COLO668 (cell line): ENCODE measurements around the gene MYO7A.

Source experiments
- DNase-seq: peaks from one replicate; lab custom pipeline; 2025; ENCODE audit not compliant: unreplicated experiment; lab: John Stamatoyannopoulos, UW

Gene MYO7A

DNA sequence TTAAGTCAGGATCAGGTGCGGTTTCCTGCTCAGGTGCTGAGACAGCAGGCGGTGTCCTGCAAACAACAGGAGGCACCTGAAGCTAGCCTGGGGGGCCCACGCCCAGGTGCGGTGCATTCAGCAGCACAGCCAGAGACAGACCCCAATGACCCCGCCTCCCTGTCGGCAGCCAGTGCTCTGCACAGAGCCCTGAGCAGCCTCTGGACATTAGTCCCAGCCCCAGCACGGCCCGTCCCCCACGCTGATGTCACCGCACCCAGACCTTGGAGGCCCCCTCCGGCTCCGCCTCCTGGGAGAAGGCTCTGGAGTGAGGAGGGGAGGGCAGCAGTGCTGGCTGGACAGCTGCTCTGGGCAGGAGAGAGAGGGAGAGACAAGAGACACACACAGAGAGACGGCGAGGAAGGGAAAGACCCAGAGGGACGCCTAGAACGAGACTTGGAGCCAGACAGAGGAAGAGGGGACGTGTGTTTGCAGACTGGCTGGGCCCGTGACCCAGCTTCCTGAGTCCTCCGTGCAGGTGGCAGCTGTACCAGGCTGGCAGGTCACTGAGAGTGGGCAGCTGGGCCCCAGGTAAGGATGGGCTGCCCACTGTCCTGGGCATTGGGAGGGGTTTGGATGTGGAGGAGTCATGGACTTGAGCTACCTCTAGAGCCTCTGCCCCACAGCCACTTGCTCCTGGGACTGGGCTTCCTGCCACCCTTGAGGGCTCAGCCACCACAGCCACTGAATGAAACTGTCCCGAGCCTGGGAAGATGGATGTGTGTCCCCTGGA is at the start of gene MYO7A:
Gene MYO7A (plus strand): TSS at position 327 of the 772 bp plus-strand sequence. CDS start 2,389 bp downstream, outside the sequence.
- peak; percentile 78 for DNase-seq

DNA sequence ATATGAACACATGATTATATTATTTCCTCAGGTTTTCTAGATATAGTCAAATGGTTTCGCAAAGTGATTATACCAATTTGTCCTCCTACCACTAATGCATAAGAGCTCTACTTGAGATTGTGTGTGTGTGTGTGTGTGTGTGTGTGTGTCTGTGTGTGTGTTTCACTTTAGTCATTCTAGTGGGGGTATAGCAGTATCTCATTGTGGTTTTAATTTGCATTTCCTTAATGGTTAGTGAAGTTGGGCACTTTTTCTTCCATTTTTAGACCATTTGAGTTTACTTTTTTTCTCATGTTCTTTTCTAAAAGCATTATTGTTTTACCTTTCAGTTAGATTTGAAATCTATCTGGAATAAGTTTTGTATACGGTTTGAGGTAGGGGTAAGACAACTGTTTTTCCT is 48.4 kb upstream of the MYO7A start:
- DNase-seq: no peak

DNA sequence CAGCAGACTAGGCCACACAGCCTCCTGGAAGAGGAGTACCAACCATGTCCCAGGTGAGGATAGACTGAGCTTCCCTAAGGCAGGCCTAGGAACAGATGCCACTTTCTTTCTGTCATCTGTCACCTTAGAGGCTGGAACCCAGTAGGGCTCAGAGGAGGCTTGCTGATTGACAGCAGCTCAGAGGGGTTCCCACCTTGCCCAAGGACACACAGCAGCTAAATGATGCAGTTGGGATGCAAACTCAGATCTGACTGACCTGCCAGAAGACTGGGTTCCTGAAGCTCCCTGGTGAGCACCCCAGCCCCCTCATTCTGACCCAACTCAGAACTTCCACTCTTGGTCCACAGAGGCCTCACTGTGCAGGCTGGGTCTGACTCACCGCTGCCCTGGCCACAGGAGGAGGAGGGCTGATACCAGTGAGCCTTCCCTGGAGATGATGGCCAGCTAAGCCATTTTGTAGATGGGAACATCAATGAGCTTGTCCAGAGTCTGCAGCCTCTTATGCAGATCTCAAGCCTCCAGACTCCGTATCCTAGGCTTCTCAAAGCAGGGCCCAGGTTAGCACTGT is 47.3 kb upstream of the MYO7A start:
- no peak for DNase-seq

DNA sequence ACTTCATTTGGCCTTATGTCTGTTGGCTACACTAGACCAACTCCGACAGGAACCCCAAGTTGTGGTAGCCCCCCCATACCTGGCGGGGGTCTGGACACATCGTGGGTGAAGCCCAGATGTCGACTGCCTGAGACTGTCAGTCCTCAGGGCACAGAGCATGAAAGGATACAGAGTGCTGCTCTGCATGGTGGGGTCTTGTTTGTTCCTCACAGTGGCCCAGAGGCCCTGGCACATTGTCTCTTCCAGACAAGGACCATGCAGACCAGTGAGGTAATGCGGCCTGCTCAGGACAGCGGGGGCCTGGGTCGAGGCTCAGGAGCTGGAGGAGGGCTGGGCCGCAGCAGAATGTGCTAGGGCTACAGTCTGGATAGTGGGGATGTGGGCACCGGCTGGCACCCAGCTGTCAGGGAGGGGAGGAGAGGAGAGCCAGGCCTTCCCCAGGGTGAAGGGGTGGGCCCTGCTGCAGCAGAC is 46.6 kb upstream of the MYO7A start:
- DNase-seq: no peak

DNA sequence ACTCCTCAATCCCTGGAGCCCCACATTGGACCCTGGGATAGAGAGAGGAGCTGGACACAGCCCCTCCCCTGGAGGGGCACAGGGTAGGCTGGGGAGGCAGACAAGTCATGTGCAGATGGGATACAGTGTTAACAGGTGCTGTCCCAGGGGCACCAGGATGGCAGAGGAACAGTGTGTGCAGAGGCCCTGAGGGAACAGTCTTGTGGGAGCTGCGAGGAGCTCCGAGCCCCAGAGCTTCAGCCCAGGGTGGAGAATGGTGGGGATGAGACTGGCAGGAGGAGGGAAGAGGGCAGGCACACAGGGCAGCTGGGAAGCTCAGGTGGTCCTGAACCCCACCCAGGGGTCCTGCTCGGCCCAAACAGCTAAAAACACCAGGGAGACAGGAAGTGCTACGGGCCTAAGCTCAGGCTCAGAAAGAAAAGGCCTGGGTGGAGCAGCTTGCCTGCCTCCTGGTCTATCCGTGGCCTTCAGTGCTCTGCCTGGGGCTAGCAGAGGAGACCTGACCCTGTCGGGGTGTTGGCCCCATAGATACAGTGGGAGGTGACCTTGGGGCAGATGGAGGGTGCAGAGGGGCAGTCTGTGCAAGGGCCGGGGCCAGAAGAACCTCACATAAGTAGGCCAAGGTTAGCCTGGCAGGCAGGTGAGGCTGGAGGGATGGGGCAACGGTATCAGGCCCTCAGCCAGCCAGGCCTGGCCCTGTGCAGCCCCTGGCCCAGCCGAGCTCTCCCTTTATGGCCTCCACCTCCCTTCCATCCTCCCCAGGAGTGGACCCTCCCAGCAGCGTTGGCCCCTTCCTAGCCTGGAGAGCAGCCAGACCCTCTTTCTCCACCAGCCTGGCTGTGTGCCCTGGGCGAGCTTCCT is 45.8 kb upstream of the MYO7A start:
- no peak for DNase-seq

DNA sequence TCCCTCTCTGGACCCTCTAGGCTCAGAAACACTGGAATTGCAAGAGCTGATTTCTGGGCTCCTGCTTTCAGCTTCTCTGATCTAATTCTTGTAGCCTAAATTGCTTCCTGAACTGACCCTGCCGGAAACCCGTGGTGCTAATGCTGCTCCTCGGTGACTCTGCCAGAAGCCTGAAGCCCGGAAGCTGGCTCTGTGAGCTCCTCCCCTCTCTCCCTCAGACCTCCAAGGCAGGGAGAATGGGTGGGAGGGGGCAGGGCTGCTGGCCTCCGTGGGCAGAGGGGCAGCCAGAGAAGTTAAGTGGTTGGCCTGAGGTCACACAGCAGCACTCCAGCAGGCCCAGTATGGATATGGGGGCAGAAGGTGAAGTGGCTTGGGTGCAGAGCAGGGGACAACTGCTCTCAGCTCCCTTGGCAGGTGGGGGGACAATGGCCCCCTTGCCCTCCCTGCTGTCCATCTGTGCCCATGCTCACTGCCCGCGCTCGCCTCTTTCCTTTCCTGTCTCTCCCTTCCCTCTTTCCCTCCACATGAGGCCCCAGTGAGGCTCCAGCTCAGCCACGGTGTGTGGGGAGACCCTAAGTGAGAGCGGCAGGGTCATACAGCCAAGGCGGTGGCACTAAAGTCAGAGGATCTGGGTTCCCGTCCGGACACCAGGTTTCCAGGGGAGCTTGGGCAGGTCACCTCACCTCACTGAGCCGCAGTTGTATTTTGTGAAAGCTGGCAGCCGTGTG is 45.0 kb upstream of the MYO7A start:
- DNase-seq: no peak

DNA sequence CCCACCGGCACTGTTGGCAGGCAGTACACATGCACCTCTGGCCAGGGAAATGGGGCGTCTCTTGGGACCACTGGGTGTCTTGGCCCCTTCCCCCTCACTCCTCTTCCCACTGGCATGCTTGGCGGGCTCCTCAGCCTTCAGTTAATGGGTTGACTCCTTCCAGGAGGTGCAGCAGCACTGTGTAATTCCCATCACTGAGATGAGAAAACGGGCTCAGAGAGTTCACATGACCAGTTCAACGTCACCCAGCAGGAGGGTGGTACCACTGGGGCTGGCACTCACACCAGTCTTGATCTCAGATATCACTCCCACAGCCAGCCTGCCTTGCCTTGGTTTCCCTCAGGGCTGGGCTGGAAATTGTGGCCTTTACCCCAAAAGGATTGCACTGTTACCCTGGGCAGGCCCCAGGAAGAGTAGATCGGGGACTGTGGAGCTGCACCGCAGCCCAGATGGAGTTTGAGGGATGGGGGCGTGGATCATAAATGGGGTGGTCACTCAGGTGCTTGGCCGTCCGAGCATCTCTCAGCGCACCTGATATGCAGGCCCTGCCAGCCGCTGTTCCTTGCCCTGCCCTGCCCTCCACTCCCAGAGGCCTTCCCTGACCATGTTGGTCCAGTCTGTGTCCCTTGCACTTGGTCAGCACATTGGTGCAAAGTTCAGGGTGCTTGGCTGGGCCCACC is 44.3 kb upstream of the MYO7A start:
- DNase-seq: no peak

DNA sequence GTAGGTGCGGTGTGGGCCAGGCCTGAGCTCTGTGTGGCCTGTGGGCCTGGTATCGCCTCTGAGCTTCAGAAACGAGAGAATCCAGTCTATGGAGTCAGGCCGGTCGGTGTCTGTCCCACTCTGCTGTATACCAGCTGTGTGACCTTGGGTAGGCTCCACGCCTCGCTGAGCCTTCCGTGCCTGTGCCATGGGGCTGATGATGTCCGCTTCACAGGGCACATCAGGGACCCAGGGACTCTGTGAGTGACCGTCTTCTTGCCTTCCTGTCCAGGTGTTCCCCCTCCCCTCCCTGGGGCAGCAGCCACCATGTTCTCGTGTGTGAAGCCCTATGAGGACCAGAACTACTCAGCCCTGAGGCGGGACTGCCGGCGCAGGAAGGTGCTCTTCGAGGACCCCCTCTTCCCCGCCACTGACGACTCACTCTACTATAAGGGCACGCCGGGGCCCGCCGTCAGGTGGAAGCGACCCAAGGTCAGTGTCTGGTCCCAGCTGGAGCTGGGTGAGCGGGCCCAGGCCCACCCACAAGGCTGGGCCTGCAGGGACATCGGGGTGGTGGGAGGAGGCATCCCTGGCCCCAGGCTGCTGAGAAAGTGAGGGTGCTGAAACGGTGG is 43.4 kb upstream of the MYO7A start:
- DNase-seq: no peak

DNA sequence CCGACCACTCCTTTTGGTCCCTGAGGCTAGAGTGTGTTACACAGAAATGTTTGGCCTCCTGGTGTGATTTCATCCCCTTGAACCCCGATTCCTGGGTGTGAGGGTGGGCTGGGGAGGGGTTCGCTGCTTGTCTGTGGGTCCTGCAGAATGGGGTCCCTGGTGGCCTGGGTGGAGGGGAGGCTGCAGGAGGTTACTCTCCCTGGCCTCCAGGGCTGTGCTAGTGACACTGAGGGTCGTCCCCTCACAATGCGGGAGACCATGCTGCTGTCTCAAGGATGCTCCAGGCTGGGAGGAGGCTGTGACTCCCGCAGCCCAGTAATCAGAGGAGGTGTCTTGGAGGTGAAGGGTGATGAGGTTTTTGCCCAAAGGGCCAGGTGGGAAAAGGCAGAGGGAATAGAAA is 42.4 kb upstream of the MYO7A start:
- no peak for DNase-seq

DNA sequence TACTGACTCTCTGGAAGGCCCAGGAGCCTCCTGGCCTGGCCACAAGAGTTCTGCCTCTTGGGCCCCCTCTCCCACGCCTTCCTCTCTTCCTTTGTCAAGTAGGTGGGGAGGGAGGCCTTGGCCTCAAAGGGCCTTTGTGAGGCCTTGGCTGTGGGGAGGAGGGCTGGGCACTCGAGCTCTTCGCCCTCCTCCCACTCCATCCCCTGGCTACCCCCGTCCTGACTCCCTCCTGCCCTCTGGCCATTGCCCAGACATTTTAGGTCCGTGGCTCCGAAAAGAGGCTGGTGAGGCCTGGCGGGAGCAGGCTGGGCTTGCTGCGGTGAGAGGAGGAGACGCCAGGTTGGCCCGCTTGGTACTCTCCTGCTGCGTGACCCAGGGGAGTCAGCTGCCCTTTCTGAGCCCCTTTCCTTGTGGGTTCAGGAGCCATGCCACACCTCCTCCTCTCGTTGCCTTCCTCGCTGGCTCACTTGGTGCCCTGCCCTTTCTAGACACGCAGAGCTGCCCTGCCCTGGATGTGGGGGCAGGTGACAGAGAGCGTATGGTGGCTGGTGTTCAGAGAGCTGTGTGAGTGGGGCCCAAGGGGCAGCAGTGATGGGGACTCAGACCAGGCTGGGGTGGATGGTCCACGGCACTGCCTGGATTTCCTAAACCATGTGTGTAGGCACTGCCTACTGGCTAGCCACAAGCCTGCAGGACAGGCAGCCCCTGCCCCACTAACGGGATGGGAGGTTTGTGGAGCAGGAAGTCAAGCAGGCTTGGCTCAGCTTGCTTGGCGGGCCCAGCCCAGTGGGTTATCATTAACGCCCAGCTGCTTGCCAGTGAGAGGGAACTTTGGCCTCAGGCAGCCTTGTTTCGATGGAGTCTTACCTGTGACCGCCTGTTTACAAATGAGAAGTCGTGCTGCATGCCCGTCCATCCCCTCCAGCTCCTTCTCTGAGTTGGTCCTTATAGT is 41.2 kb upstream of the MYO7A start:
- peak; percentile 4 for DNase-seq

DNA sequence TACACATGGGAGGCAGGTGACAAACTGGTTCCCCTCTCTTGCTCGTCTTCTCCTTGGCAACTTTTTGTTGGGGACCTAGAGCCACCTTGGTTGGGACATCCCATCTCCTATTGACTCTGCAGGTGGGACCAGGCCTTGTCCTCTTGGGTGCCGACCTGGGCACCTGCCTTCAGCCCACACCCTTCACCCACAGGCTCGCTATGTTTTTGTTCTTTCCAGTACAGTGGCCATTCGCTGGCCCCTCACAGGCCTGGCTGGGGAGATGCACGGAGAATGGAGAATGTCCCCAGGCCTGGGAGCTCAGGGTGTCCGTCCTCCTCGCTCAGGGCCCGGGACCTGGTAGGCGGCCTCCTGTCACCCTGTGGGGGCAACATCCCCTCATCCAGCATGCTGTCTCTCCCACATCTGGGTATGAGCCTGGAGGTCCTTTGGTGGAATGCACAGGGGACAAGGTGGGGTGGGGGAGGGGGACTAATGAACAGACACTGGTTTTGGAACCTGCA is 40.3 kb upstream of the MYO7A start:
- no peak for DNase-seq

DNA sequence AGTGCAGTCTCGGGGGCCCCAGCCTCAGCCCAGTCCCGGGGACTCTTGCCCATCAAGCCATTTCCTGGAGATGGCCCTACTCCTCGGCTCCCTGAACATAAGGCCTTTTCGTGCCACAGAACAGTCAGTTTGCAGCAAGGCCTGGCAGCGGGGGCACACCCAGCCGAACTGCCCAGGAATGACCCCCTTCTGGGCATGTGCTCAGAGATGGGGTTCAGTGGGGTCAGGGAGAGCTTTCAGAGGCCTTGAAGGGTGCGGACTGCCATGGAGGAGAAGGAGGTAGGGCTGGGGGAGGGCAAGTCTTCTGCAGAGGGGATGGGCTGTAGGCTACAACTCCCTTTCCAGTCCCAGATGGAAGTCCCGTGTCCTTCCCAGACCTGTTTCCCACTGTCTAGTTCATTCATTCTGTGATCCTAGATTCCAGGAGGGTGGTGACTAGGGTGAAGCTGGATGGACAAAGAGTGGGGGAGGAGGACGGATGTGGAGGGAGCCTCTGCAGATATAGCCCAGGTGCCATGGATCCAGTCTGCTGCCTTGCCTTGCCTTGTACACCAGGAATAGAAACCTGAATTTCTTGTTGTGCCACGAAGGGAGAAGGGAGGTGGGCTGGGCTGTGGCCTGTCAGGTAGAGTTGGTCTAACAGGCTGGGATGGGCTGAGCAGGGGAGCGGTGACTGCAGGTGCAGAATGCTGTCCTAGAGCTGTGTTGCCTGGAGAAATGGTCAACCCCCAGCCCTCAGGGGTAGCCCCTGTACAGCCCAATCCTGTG is 39.6 kb upstream of the MYO7A start:
- no peak for DNase-seq

DNA sequence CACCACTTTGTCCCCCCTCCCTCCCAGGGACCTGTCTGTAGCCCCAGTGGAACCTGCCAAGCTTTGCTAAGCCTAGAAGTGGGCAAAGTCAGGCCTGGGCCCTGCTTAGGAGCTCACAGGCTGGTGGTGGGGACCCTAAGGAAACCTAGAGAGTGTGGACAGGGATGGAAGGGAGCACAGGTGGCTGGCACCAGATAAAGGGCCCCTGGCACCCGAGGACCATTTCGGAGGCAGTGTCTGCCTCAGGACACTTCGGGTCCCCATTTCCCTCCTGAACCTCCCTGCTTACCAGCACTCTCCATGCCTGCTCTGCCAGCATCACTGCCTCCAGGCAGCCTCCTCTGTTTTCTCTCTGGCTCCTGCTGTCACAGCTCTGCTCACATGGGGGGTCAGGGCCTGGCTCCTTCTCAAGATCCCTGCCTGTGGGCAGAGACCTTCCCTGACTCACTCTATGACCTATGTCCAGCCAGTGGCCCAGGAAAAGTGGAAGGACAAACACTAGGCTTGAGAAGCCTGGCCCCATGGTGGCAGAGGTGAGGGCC is 39.0 kb upstream of the MYO7A start:
- no peak for DNase-seq

DNA sequence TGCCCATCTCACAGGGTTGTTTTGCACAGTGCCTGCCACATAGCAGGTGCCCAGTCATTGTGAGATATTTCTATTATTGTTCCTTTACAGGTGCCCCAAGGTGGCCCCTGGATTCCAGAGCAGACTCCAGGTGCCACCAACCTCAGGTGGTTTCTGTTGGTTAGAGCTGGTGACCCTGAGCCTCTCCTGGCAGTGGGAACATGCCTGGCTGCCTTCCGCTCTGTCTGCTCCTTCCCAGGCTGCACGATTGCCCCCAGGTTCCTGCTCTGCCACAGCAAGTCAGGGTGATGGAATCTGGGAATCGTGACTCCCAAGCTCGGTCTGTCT is 38.0 kb upstream of the MYO7A start:
- DNase-seq: no peak

DNA sequence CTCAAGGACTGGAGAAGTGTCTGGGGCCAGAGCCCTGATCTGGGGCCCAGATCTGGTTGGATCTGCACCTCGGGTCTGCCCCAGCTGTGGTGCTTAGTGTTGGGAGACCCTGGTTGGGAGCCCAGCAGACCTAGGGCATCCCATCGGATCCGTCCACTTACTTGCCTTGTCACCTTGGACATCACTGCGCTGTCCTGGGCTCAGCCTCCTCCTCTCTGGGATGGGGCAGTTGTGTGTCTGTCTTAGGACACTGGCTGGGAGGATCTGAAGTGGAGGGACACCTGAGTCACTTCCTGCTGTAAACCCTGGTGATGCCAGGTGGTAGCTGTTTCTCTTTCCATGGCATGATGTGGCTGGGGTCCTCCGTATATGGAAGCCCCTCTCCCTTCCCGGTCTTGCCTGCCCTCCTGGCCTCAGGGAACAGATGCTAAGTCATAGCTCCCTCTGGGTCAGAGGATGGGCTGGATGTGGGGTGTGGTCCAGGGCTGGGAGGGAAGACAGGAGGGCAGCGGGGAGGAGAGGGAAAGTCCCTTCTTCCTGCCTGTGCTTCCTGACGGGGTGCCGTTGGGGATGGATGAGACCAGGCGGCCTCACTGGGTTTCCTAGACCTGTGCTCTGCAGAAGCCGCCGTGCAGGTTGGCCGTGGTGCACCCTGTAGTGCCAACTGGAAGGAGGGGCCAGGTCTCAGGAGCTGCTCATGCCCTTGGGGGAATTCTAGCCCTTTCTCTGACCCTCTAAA is 37.5 kb upstream of the MYO7A start:
- peak; percentile 18 for DNase-seq

DNA sequence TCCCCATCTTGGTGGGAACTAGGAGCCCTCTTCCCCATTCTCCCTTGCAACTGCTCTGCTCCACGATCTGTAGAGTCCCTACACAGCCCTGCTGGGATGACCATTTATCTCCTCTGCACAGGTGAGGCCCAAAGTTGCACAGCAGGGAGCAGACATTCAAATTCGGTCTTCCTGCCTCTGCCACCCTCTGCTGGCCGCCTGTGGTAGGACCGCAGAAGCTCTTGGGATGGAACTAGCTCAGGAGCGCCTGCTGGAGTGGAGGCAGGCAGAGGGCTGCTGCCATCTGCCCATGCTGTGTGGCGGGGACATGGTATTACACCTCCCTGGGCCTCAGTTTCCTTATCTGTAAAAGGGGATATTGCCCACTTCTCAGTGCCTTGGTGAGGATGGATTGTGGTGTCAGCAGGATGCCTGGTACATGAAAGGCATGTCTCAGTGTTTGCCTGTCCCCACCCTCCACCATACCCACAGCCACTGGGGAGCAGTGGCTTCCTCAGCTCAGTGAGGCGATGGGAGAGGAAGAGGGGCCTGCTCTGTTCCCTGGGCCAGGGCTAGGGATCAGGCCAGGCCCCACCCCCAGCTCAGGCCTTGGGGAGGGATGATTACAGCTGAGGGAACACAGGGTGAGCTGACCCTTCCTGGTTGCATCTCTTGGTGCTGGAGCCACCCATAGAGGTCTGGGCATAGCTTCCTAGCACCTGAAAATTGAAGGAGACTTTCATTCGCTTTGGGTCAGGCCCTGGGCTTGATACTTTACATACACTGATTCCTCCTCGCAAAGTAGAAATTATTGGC is 36.7 kb upstream of the MYO7A start:
- peak; percentile 79 for DNase-seq
